Measurements from ENCODE around the gene VPS11.

The VPS11 gene

GRCh38 chr11:119130662-119131061 is 63.0 kb downstream of the VPS11 start:
- TF ChIP-seq CTBP1 (IDR thresholded peaks at IDR 0.05; ENCODE audit: borderline replicate concordance) (no peak), FOXA1 (IDR thresholded peaks at IDR 0.05) (no peak), SP1 (IDR thresholded peaks at IDR 0.05) (no peak), ZNF384 (IDR thresholded peaks at IDR 0.05) (no peak), TARDBP (IDR thresholded peaks at IDR 0.05) (no peak), FOXM1 (IDR thresholded peaks at IDR 0.05; ENCODE audit: borderline replicate concordance) (no peak), NFRKB (IDR thresholded peaks at IDR 0.05) (no peak), LEF1 (IDR thresholded peaks at IDR 0.05; ENCODE audit: borderline replicate concordance) (no peak), FOXK2 (IDR thresholded peaks at IDR 0.05) (no peak), SUZ12 (IDR thresholded peaks at IDR 0.05) (no peak), HDGF (IDR thresholded peaks at IDR 0.05; ENCODE audit: borderline replicate concordance) (no peak), L3MBTL2 (conservative IDR thresholded peaks at IDR 0.05) (no peak), PKNOX1 (IDR thresholded peaks at IDR 0.05) (no peak), ELF4 (IDR thresholded peaks at IDR 0.05) (no peak), BHLHE40 (IDR thresholded peaks at IDR 0.05; ENCODE audit: borderline replicate concordance) (no peak), ARNT (IDR thresholded peaks at IDR 0.05) (no peak)
- no peak for DNase-seq (ENCODE audit: extremely low spot score)
- ChIA-PET CTCF (no interaction called here), POLR2A (interaction anchor here (1.2 kb wide), 1 partner anchor 10 kb away, joined by 4 read pairs; the partner anchor contains the start of gene HINFP)

All from HEK293T (cell line).